ENCODE results near the gene HEPACAM.

GRCh38 chr11:124942466-124943253 is 6.8 kb upstream of the HEPACAM start:
- no peak for TF ChIP-seq CTCF (IDR thresholded peaks at IDR 0.05)
- no peak for TF ChIP-seq POLR2A (IDR thresholded peaks at IDR 0.05; ENCODE audit: low read depth)
- TF ChIP-seq POLR2AphosphoS5 (IDR thresholded peaks at IDR 0.05): no peak
- TF ChIP-seq EP300 (IDR thresholded peaks at IDR 0.05): no peak
